Smooth muscle cell (in vitro differentiated cells): ENCODE results near the gene SGMS1. TPM values are rescaled to one million over a fixed set of nuclear protein-coding genes. Genes with fewer than 3 reads are reported as not detected.

Experiments used
- DNase-seq: peaks from one replicate; lab custom pipeline; 2025; ENCODE audit not compliant: unreplicated experiment; lab: John Stamatoyannopoulos, UW
- H2AFZ ChIP-seq: fragments of 200-600 bp; sonication (generic); 2 replicates; pipeline ENCODE4 v1.6.0; 2016; ENCODE audit warnings: antibody characterized with exemption, low read depth, mild to moderate bottlenecking
- H3F3A ChIP-seq: fragments of 200-600 bp; sonication (generic); 2 replicates; pipeline ENCODE4 v1.6.0; 2017; ENCODE audit warnings: antibody characterized with exemption, low read depth
- H3K27ac ChIP-seq: fragments of 200-600 bp; sonication (generic); 2 replicates; pipeline ENCODE4 v1.5.1; 2016; ENCODE audit warnings: low read depth, mild to moderate bottlenecking
- H3K27me3 ChIP-seq: fragments of 200-600 bp; sonication (generic); 2 replicates; pipeline ENCODE4 v1.6.1; 2016; ENCODE audit warnings: low read depth, mild to moderate bottlenecking
- H3K36me3 ChIP-seq: fragments of 200-600 bp; sonication (generic); 2 replicates; pipeline ENCODE4 v1.5.1; 2016; ENCODE audit warnings: low read depth
- H3K4me1 ChIP-seq: fragments of 200-600 bp; sonication (generic); 2 replicates; pipeline ENCODE4 v1.5.1; 2016; ENCODE audit warnings: low read depth
- H3K4me2 ChIP-seq: fragments of 200-600 bp; sonication (generic); 2 replicates; pipeline ENCODE4 v1.6.0; 2016; ENCODE audit warnings: mild to moderate bottlenecking
- H3K4me3 ChIP-seq: fragments of 200-600 bp; sonication (generic); 2 replicates; pipeline ENCODE4 v1.5.1; 2016; ENCODE audit warnings: mild to moderate bottlenecking
- H3K79me2 ChIP-seq: fragments of 200-600 bp; sonication (generic); 2 replicates; pipeline ENCODE4 v1.6.0; 2016; ENCODE audit warnings: low read depth, mild to moderate bottlenecking
- H3K9ac ChIP-seq: fragments of 200-600 bp; sonication (generic); 2 replicates; pipeline ENCODE4 v1.6.0; 2016; ENCODE audit warnings: low read depth
- H3K9me3 ChIP-seq: fragments of 200-600 bp; sonication (generic); replicated peaks from 2 replicates; pipeline ENCODE4 v1.5.1; 2016; ENCODE audit warnings: low read depth
- H4K20me1 ChIP-seq: fragments of 200-600 bp; sonication (generic); 2 replicates; pipeline ENCODE4 v1.6.0; 2016; ENCODE audit warnings: low read depth
- WGBS: methylation state at CpG from one replicate; pipeline ENCODE4 v1.1.7; 2016; ENCODE audit warnings: low lambda C conversion rate; 5-methylcytosine and 5-hydroxymethylcytosine counted together
- polyA plus RNA-seq: library from polyadenylated mRNA; unstranded; fragments of >200 nt; fragmentation: Nextera tagmentation; extraction: Ambion mirVana; gene quantifications from 2 replicates; pipeline ENCODE4 v1.2.1, GENCODE V29; 2016
- total RNA-seq: library from RNA; depleted of rRNA; stranded (reverse); fragments of >200 nt; gene quantifications from 2 replicates; pipeline ENCODE4 v1.2.3, GENCODE V29; 2014
- TF ChIP-seq, protein P1 (sequence below): fragments of 200-600 bp; sonication (generic); IDR thresholded peaks from 2 replicates; pipeline ENCODE4 v1.5.1; 2017; ENCODE audit warnings: borderline replicate concordance, mild to moderate bottlenecking, antibody characterized with exemption; ENCODE audit not compliant: insufficient read depth, poor library complexity, severe bottlenecking

The SGMS1 gene
- total and polyA plus RNA-seq, 2 experiments from 2014 or later: 4.0 to 14.3 TPM

DNA sequence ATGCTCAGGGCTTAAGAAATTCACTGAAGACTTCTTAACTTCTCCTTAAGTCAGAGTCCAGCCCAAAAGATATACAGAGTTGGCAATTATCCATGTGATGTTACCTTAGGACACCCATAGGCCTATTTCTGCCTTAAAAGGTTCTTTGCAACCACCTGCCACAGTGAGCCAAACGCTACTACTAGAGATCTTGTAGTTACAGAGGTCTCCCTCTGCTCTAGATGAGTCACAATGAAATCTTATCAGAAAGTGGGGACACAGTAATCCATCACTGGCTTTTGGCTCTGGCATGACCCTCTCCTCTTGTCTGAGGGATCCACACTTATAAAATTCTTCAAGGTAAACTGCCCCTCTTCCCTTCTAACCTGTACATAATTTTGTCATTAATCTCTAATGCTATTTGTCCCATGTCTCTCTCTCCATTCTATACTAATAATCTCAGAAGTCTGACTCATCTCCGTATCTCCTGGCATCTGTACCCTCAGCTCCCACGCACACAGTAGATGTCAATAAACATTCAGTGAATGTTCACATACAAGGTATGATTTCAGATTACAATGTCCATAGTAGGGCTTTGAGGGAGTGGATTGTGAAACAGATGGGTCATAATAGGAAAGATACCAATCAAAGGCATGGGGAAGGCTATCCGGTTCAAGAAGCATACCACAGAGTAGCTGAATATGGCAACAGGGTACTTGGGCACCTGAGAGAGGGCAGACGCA is 112.1 kb downstream of the SGMS1 start:
- no peaks in the 10 kb centered on the region for H3K9me3 ChIP-seq
- H3K4me1 ChIP-seq: peaks cover 6% of the 10 kb centered on the region
- H3K36me3 ChIP-seq: no peaks in the 10 kb centered on the region
- WGBS: 82% methylated on average over 5 of the region's 5 CpGs
- no peak overlapping the region for H3K4me2 ChIP-seq
- TF ChIP-seq, protein P1, sequence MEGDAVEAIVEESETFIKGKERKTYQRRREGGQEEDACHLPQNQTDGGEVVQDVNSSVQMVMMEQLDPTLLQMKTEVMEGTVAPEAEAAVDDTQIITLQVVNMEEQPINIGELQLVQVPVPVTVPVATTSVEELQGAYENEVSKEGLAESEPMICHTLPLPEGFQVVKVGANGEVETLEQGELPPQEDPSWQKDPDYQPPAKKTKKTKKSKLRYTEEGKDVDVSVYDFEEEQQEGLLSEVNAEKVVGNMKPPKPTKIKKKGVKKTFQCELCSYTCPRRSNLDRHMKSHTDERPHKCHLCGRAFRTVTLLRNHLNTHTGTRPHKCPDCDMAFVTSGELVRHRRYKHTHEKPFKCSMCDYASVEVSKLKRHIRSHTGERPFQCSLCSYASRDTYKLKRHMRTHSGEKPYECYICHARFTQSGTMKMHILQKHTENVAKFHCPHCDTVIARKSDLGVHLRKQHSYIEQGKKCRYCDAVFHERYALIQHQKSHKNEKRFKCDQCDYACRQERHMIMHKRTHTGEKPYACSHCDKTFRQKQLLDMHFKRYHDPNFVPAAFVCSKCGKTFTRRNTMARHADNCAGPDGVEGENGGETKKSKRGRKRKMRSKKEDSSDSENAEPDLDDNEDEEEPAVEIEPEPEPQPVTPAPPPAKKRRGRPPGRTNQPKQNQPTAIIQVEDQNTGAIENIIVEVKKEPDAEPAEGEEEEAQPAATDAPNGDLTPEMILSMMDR: no peak
- no peaks in the 10 kb centered on the region for H3K79me2 ChIP-seq
- no peaks in the 10 kb centered on the region for H4K20me1 ChIP-seq
- H2AFZ ChIP-seq: no peak overlapping the region
- H3K27me3 ChIP-seq: no peaks in the 10 kb centered on the region
- DNase-seq: no peak
- H3F3A ChIP-seq: no peaks in the 10 kb centered on the region
- no peak overlapping the region for H3K9ac ChIP-seq
- no peak overlapping the region for H3K27ac ChIP-seq
- H3K4me3 ChIP-seq: no peak overlapping the region

DNA sequence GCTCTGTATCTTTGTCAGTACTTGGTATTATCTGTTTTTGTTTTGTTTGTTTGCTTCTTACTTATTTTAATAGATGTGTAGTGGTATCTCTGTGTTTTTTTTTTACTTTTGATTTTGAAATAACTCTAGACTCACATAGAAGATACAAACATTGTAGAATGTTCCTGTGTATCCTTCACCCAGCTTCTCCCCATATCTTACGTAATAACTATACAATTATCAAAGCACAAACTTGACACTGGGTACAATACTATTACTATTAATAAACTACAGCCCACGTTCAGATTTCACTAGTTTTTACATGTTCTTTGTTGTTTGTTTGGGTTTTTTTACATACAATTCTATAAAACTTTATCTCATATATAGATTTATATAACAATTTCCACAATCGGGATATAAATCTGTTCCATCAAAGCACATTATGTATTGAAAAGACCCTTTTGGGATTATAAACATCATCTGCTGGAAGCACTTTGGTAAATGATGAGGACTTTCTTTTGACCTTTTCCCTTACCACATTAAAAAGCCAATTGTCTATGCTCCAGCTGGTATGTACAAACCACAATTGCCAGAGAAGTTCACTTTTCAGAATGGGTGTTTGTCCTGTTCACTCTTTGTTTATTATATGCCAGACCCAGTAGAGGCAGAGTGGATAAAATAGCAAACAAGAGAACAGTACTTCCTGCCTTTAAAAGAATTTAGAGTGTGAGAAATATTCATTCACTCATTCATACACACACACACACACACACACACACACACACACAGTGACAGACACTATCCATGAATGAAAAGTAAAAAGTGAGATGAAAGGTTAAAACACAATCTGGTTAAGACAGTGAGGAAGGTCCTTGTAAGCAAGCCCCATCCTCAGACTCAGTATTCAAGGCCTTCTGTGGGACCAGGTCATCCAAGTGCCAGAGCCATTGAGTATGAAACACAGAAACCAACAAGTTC is 113.0 kb downstream of the SGMS1 start:
- TF ChIP-seq, protein P1: no peak
- H3K79me2 ChIP-seq: no peaks in the 10 kb centered on the region
- H3F3A ChIP-seq: no peaks in the 10 kb centered on the region
- no peak overlapping the region for H3K4me2 ChIP-seq
- H3K27ac ChIP-seq: no peak overlapping the region
- 89% methylated on average over 3 of the region's 3 CpGs for WGBS
- H2AFZ ChIP-seq: no peak overlapping the region
- H3K4me3 ChIP-seq: no peak overlapping the region
- H3K9me3 ChIP-seq: no peaks in the 10 kb centered on the region
- no peak overlapping the region for H3K9ac ChIP-seq
- H3K36me3 ChIP-seq: no peaks in the 10 kb centered on the region
- H3K4me1 ChIP-seq: peaks cover 6% of the 10 kb centered on the region
- H4K20me1 ChIP-seq: no peaks in the 10 kb centered on the region
- DNase-seq: no peak
- no peaks in the 10 kb centered on the region for H3K27me3 ChIP-seq

DNA sequence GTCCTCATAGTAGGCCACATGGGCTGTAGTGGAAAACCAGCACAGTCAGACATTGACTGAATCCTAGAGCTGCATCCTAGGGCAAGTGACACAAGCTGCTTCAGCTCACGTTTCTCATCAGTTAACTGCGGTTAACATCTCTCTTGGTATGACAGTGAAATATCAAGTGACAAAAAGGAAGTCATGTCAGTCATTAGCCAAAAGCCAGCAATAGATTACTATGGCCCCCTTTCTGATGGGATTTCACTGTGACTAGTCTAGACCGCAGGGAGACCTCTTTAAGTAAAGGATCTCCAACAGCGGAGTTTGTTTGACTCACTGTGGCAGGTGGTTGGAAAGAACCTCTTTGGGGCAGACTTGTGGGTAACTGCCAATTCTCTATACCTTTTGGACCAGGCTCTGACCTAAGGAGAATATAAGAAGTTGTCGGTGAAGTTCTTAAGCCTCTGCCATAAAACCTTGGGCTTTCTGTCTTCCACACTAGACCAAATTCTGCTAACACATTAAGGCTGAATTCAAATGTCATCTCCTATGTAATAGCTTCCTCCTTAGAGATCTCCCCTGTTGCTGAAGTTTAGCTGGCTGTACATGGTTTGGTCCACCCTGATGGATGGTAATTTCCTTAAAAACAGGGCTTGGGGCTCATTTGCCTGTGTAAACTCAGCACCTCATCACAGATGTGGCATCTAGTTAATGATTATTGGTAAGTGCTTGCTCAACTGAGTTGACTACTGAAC is 115.3 kb downstream of the SGMS1 start:
- no peaks in the 10 kb centered on the region for H4K20me1 ChIP-seq
- H3K36me3 ChIP-seq: no peaks in the 10 kb centered on the region
- H3K4me2 ChIP-seq: no peak overlapping the region
- no peaks in the 10 kb centered on the region for H3K9me3 ChIP-seq
- 94% methylated on average over 5 of the region's 5 CpGs for WGBS
- TF ChIP-seq, protein P1: no peak
- H3F3A ChIP-seq: no peaks in the 10 kb centered on the region
- H3K79me2 ChIP-seq: no peaks in the 10 kb centered on the region
- peaks cover 6% of the 10 kb centered on the region for H3K4me1 ChIP-seq
- no peaks in the 10 kb centered on the region for H3K27me3 ChIP-seq
- no peak overlapping the region for H3K4me3 ChIP-seq
- H3K9ac ChIP-seq: no peak overlapping the region
- DNase-seq: no peak
- H3K27ac ChIP-seq: no peak overlapping the region
- no peak overlapping the region for H2AFZ ChIP-seq
